Measurements from ENCODE around the gene KDM3A.

DNA sequence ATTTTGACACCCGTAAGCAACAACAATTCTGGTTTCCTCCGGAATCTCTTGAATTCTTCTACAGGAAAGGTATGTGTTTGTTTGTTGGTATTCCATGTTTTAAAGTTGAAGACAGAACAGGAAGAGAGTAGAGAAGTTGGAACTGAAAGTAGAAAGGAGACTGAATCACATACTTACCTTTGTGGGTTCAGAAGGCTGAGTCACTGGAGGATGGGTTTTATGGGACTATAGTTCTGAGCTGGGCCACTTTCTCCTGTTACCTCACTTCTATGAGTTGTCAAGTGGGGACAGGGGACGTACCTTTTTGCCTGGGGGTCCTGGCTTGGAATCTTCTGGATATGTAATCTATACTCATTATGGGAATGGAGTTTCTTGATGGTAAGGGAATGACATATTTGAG is 40.9 kb downstream of the KDM3A start:
- TF ChIP-seq, protein P1, sequence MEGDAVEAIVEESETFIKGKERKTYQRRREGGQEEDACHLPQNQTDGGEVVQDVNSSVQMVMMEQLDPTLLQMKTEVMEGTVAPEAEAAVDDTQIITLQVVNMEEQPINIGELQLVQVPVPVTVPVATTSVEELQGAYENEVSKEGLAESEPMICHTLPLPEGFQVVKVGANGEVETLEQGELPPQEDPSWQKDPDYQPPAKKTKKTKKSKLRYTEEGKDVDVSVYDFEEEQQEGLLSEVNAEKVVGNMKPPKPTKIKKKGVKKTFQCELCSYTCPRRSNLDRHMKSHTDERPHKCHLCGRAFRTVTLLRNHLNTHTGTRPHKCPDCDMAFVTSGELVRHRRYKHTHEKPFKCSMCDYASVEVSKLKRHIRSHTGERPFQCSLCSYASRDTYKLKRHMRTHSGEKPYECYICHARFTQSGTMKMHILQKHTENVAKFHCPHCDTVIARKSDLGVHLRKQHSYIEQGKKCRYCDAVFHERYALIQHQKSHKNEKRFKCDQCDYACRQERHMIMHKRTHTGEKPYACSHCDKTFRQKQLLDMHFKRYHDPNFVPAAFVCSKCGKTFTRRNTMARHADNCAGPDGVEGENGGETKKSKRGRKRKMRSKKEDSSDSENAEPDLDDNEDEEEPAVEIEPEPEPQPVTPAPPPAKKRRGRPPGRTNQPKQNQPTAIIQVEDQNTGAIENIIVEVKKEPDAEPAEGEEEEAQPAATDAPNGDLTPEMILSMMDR (IDR thresholded peaks at IDR 0.05) = no peak
- TF ChIP-seq ZFX (IDR thresholded peaks at IDR 0.05; ENCODE audit: borderline replicate concordance) = no peak
